ENCODE measurements around the gene MDN1.

Gene MDN1

GRCh38 chr6:89615882-89616281 lies 203.7 kb downstream of the MDN1 start:
- no peak overlapping the region for H3K4me3 ChIP-seq (ENCODE audit: low read depth, low read length)
- TF ChIP-seq CTCF (IDR thresholded peaks at IDR 0.05; ENCODE audit: low read depth, low read length): no peak
- no peaks in the 10 kb centered on the region for H3K4me1 ChIP-seq
- H3K9me3 ChIP-seq: no peaks in the 10 kb centered on the region
- H3K36me3 ChIP-seq: no peaks in the 10 kb centered on the region
- no peaks in the 10 kb centered on the region for H3K27me3 ChIP-seq
- no peak for DNase-seq

- TF ChIP-seq CTCF (IDR thresholded peaks at IDR 0.05; ENCODE audit: low read depth, low read length): no peak
- H3K4me3 ChIP-seq (ENCODE audit: low read depth, low read length): no peak overlapping the region
- H3K36me3 ChIP-seq: no peaks in the 10 kb centered on the region
- no peaks in the 10 kb centered on the region for H3K27me3 ChIP-seq
- no peaks in the 10 kb centered on the region for H3K4me1 ChIP-seq
- no peaks in the 10 kb centered on the region for H3K9me3 ChIP-seq
- DNase-seq: no peak
Measured at GRCh38 chr6:89613790-89614189, 205.8 kb downstream of the MDN1 start.

GRCh38 chr6:89612121-89612520 lies 207.5 kb downstream of the MDN1 start:
- DNase-seq: no peak
- Histone ChIP-seq H3K4me1 (no peaks in the 10 kb centered on the region), H3K27me3 (no peaks in the 10 kb centered on the region), H3K36me3 (no peaks in the 10 kb centered on the region), H3K9me3 (no peaks in the 10 kb centered on the region), H3K4me3 (ENCODE audit: low read depth, low read length) (no peak overlapping the region)
- TF ChIP-seq CTCF (IDR thresholded peaks at IDR 0.05; ENCODE audit: low read depth, low read length): no peak

- Histone ChIP-seq H3K27me3 (no peaks in the 10 kb centered on the region), H3K4me1 (no peaks in the 10 kb centered on the region), H3K36me3 (no peaks in the 10 kb centered on the region), H3K9me3 (no peaks in the 10 kb centered on the region), H3K4me3 (ENCODE audit: low read depth, low read length) (no peak overlapping the region)
- no peak for DNase-seq
- TF ChIP-seq CTCF (IDR thresholded peaks at IDR 0.05; ENCODE audit: low read depth, low read length): no peak
Measured at GRCh38 chr6:89611666-89612065, 207.9 kb downstream of the MDN1 start.

GRCh38 chr6:89610149-89610642 lies 209.4 kb downstream of the MDN1 start:
- H3K9me3 ChIP-seq: no peaks in the 10 kb centered on the region
- peak; percentile 81 for DNase-seq
- no peak overlapping the region for H3K4me3 ChIP-seq (ENCODE audit: low read depth, low read length)
- H3K27me3 ChIP-seq: no peaks in the 10 kb centered on the region
- H3K36me3 ChIP-seq: no peaks in the 10 kb centered on the region
- no peaks in the 10 kb centered on the region for H3K4me1 ChIP-seq
- peak; percentile 90 for TF ChIP-seq CTCF (IDR thresholded peaks at IDR 0.05; ENCODE audit: low read depth, low read length)

- DNase-seq: no peak
- no peak for TF ChIP-seq CTCF (IDR thresholded peaks at IDR 0.05; ENCODE audit: low read depth, low read length)
- Histone ChIP-seq H3K27me3 (no peaks in the 10 kb centered on the region), H3K9me3 (no peaks in the 10 kb centered on the region), H3K4me3 (ENCODE audit: low read depth, low read length) (no peak overlapping the region), H3K36me3 (no peaks in the 10 kb centered on the region), H3K4me1 (no peaks in the 10 kb centered on the region)
Measured at GRCh38 chr6:89605861-89606260, 213.7 kb downstream of the MDN1 start.
